Panc1 (cell line): ENCODE measurements around the gene BPIFA3.

Source experiments
- CTCF ChIP-seq: fragments of 450-650 bp; IDR thresholded peaks from 2 replicates; pipeline ENCODE4 v1.5.1; 2017; ENCODE audit warnings: mild to moderate bottlenecking
- POLR2AphosphoS5 ChIP-seq: IDR thresholded peaks from 2 replicates; pipeline ENCODE4 v1.6.1; 2012; ENCODE audit warnings: mild to moderate bottlenecking, low read depth, low read length, moderate library complexity
- SIN3A ChIP-seq: IDR thresholded peaks from 2 replicates; pipeline ENCODE4 v1.6.1; 2012; ENCODE audit warnings: low read depth, mild to moderate bottlenecking, low read length, moderate library complexity, borderline replicate concordance; ENCODE audit not compliant: insufficient read depth

DNA sequence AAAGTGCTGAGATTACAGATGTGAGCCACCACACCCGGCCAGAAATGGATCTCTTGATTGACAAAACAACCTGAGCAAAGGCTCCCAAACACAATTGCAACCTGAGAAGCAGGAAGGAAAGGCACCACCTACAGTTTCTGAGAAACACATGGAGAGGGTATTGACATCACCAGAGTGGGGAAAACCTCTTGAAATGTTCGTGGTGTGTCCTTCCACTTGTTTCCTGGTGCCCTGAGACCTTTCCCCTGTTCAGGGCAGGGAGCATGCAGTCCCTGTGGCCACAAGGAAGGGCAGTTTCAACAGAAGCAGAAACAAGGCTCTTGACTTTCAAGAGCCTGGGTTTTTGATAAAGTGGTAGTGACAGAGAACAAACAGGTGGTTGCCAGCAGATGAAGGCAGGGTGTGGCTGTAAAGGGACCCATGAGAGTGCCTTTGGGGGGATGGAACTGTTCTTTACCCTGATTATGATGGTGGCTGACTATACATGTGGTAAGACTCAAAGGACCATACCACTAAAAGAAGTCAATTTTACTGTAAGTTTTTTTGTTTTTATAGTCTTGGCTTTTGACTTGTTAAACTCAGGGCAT, 15.4 kb downstream of the BPIFA3 start:
- TF ChIP-seq POLR2AphosphoS5 = no peak
- no peak for TF ChIP-seq CTCF
- TF ChIP-seq SIN3A = no peak
